ENCODE measurements around the gene RPL10A.
"Not testable (repeated sequence)": the region's sequence is repeated elsewhere in the genome, so short reads cannot be mapped to it uniquely, and the experiment has no call there.

The RPL10A gene

GRCh38 chr6:35515939-35516338 is 47.7 kb downstream of the RPL10A start:
- not testable (repeated sequence) for DNase-seq

- DNase-seq: no peak
These were observed 48.5 kb downstream of the RPL10A start for GRCh38 chr6:35516712-35517111.

GRCh38 chr6:35517978-35518377 is 49.8 kb downstream of the RPL10A start:
- DNase-seq: not testable (repeated sequence)

GRCh38 chr6:35518566-35519312 is 50.5 kb downstream of the RPL10A start:
- no peak for DNase-seq

GRCh38 chr6:35519313-35520015 is 51.3 kb downstream of the RPL10A start:
- no peak for DNase-seq

Data from activated CD4-positive, CD25-positive, alpha-beta regulatory T cell treated with anti-CD3 and anti-CD28 coated beads, Interleukin-2, amount 50 U/mL, for 72 hours (primary cell).